Keratinocyte (primary cell): ENCODE data around the gene PRR9.

Experiments used
- EZH2 ChIP-seq: IDR thresholded peaks from one replicate; pipeline ENCODE4 v1.6.1; 2012; ENCODE audit warnings: inconsistent platforms, mild to moderate bottlenecking, low read length, moderate library complexity
- TF ChIP-seq, protein P1 (sequence below), 3 experiments: IDR thresholded peaks in 1 of 3; conservative IDR thresholded peaks in 1 of 3; optimal IDR thresholded peaks in 1 of 3; 2 replicates in 2 of 3; 3 replicates in 1 of 3; pipeline versions ENCODE3 to v1.5.1; 2011; ENCODE audit warnings: low read length in 3 of 3, mild to moderate bottlenecking in 3 of 3, moderate library complexity in 2 of 3, control low read depth in 1 of 3, inconsistent platforms in 1 of 3; ENCODE audit not compliant: insufficient read depth in 2 of 3; ENCODE audit errors: extremely low read depth in 1 of 3

GRCh38 chr1:153246018-153246417 is 28.6 kb downstream of the PRR9 start:
- no peak for TF ChIP-seq EZH2
- TF ChIP-seq, protein P1, sequence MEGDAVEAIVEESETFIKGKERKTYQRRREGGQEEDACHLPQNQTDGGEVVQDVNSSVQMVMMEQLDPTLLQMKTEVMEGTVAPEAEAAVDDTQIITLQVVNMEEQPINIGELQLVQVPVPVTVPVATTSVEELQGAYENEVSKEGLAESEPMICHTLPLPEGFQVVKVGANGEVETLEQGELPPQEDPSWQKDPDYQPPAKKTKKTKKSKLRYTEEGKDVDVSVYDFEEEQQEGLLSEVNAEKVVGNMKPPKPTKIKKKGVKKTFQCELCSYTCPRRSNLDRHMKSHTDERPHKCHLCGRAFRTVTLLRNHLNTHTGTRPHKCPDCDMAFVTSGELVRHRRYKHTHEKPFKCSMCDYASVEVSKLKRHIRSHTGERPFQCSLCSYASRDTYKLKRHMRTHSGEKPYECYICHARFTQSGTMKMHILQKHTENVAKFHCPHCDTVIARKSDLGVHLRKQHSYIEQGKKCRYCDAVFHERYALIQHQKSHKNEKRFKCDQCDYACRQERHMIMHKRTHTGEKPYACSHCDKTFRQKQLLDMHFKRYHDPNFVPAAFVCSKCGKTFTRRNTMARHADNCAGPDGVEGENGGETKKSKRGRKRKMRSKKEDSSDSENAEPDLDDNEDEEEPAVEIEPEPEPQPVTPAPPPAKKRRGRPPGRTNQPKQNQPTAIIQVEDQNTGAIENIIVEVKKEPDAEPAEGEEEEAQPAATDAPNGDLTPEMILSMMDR (optimal IDR thresholded peaks at IDR 0.05 in 1 of 3, IDR thresholded peaks at IDR 0.05 in 1 of 3, conservative IDR thresholded peaks at IDR 0.05 in 1 of 3; ENCODE audit: extremely low read depth in 1 of 3, insufficient read depth in 2 of 3, low read length in 3 of 3): no peak
